Measurements from ENCODE around the gene KRT9.
"Not testable (repeated sequence)": the region's sequence is repeated elsewhere in the genome, so short reads cannot be mapped to it uniquely, and the experiment has no call there.

DNA sequence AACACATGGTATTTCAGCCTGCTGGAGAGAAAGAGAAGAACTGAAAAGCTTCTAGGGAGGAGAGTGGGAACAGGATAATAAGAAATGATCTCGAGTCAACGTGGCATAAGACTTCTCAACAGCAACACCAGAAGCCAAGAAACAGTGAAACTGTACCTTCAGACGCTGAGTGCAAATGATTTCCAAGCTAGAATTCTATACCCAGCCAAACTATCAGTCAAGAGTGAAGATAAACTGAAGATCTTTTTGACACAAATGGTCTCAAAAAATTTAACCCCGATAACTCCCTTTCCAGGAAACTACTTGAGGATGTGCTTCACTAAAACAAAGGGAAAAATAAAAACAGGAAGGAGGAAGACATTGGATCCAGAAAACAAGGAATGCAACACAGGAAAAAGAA, 35.1 kb upstream of the KRT9 start:
- TF ChIP-seq POLR2A (IDR thresholded peaks at IDR 0.05), result not testable (repeated sequence)
- TF ChIP-seq, protein P1, sequence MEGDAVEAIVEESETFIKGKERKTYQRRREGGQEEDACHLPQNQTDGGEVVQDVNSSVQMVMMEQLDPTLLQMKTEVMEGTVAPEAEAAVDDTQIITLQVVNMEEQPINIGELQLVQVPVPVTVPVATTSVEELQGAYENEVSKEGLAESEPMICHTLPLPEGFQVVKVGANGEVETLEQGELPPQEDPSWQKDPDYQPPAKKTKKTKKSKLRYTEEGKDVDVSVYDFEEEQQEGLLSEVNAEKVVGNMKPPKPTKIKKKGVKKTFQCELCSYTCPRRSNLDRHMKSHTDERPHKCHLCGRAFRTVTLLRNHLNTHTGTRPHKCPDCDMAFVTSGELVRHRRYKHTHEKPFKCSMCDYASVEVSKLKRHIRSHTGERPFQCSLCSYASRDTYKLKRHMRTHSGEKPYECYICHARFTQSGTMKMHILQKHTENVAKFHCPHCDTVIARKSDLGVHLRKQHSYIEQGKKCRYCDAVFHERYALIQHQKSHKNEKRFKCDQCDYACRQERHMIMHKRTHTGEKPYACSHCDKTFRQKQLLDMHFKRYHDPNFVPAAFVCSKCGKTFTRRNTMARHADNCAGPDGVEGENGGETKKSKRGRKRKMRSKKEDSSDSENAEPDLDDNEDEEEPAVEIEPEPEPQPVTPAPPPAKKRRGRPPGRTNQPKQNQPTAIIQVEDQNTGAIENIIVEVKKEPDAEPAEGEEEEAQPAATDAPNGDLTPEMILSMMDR (IDR thresholded peaks at IDR 0.05), result not testable (repeated sequence)
